Gastroesophageal sphincter (tissue), 4 donors: ENCODE data around the gene CHCT1. TPM values are rescaled to one million over a fixed set of nuclear protein-coding genes. Genes with fewer than 3 reads are reported as not detected.

Source experiments
- ATAC-seq: fragments of 150-250 bp; one replicate; pipeline ENCODE4 v1.9.1; 2016; ENCODE audit warnings: mild to moderate bottlenecking, moderate library complexity
- H3K27ac ChIP-seq, 4 donors: fragments of 200-600 bp; sonication (generic) in 3 of 4; 1 replicate in 3 of 4; 2 replicates in 1 of 4; pipeline ENCODE4 v1.5.1; 2016 to 2019
- H3K27me3 ChIP-seq: fragments of 200-600 bp; sonication (generic); one replicate; pipeline ENCODE4 v1.5.1; 2019
- H3K36me3 ChIP-seq, 2 donors: fragments of 200-600 bp; sonication (generic); one replicate each; pipeline ENCODE4 v1.5.1; 2019; ENCODE audit warnings: control low read depth in 1 of 2
- H3K4me1 ChIP-seq, 3 donors: fragments of 200-600 bp; sonication (generic); 1 replicate in 2 of 3; 2 replicates in 1 of 3; pipeline ENCODE4 v1.5.1; 2016 to 2019; ENCODE audit warnings: control low read depth in 2 of 3
- H3K4me3 ChIP-seq, 2 donors: fragments of 200-600 bp; sonication (generic); one replicate each; pipeline ENCODE4 v1.5.1; 2019; ENCODE audit warnings: mild to moderate bottlenecking in 1 of 2, moderate library complexity in 1 of 2
- H3K9me3 ChIP-seq, 3 donors: fragments of 200-600 bp; sonication (generic); one replicate each; pipeline ENCODE4 v1.5.1; 2017 to 2019; ENCODE audit warnings: control low read depth in 2 of 3
- CTCF ChIP-seq, 4 experiments: fragments of 200-600 bp in 2 of 4; fragments of 450-650 bp in 2 of 4; sonication (generic) in 1 of 4; IDR thresholded peaks; one replicate each; pipeline ENCODE4 v1.5.1; 2017 to 2019; ENCODE audit warnings: antibody characterized with exemption in 4 of 4, mild to moderate bottlenecking in 2 of 4, moderate library complexity in 2 of 4
- EP300 ChIP-seq: sonication (generic); formaldehyde crosslinking; IDR thresholded peaks from one replicate; pipeline ENCODE4 v1.6.1; 2017; ENCODE audit warnings: antibody characterized with exemption, mild to moderate bottlenecking
- POLR2A ChIP-seq, 2 donors: fragments of 450-650 bp; IDR thresholded peaks; one replicate each; pipeline ENCODE4 v1.6.1; 2017; ENCODE audit warnings: antibody characterized with exemption in 2 of 2, mild to moderate bottlenecking in 2 of 2, moderate library complexity in 1 of 2
- POLR2AphosphoS5 ChIP-seq: sonication (generic); formaldehyde crosslinking; IDR thresholded peaks from one replicate; pipeline ENCODE4 v1.6.1; 2017; ENCODE audit warnings: antibody characterized with exemption
- WGBS, 2 donors: methylation state at CpG; one replicate each; pipeline ENCODE4 v1.1.5; 2018; ENCODE audit warnings: low coverage in 1 of 2; 5-methylcytosine and 5-hydroxymethylcytosine counted together
- total RNA-seq, 4 donors: library from RNA; depleted of rRNA; stranded (reverse); fragments of >200 nt; gene quantifications; one replicate each; pipeline ENCODE4 v1.1.0, GENCODE V29; 2016

CHCT1 gene
- total RNA-seq, 4 donors from 2014 or later: not detected

GRCh38 chr17:60395508-60396065 is 26.7 kb upstream of the CHCT1 start:
- Histone ChIP-seq H3K4me1 (peaks cover 0 to 14% (median 7%) of the 10 kb centered on the region in 3 donors), H3K9me3 (no peaks in the 10 kb centered on the region), H3K36me3 (no peaks in the 10 kb centered on the region), H3K27ac (no peak overlapping the region), H3K4me3 (no peak overlapping the region), H3K27me3 (no peaks in the 10 kb centered on the region)
- WGBS, 2 donors: 86 to 91% methylated on average over 4 of the region's 4 CpGs
- no peak for ATAC-seq
- no peak for TF ChIP-seq CTCF (IDR thresholded peaks at IDR 0.05)
- no peak for TF ChIP-seq POLR2A (IDR thresholded peaks at IDR 0.05)
- no peak for TF ChIP-seq POLR2AphosphoS5
- TF ChIP-seq EP300: no peak

GRCh38 chr17:60396412-60396811 is 25.9 kb upstream of the CHCT1 start:
- WGBS, 2 donors: 58 to 76% methylated on average over 3 of the region's 3 CpGs
- H3K4me1 ChIP-seq: peaks cover 0 to 7% (median 6%) of the 10 kb centered on the region in 3 donors
- H3K27me3 ChIP-seq: no peaks in the 10 kb centered on the region
- no peak for TF ChIP-seq POLR2AphosphoS5
- TF ChIP-seq CTCF (IDR thresholded peaks at IDR 0.05): no peak
- TF ChIP-seq POLR2A (IDR thresholded peaks at IDR 0.05): no peak
- H3K9me3 ChIP-seq: no peaks in the 10 kb centered on the region
- no peak for ATAC-seq
- H3K36me3 ChIP-seq: no peaks in the 10 kb centered on the region
- H3K27ac ChIP-seq: no peak overlapping the region
- no peak overlapping the region for H3K4me3 ChIP-seq

GRCh38 chr17:60398227-60398959 is 23.9 kb upstream of the CHCT1 start:
- TF ChIP-seq EP300 (no peak), POLR2A (IDR thresholded peaks at IDR 0.05) (no peak), CTCF (IDR thresholded peaks at IDR 0.05) (no peak), POLR2AphosphoS5 (no peak)
- Histone ChIP-seq H3K27me3 (no peaks in the 10 kb centered on the region), H3K4me3 (no peak overlapping the region), H3K4me1 (peaks cover 0 to 2% (median 0%) of the 10 kb centered on the region in 3 donors), H3K36me3 (no peaks in the 10 kb centered on the region), H3K9me3 (no peaks in the 10 kb centered on the region), H3K27ac (no peak overlapping the region)
- no peak for ATAC-seq
- 49 to 59% methylated on average over 2 to 3 of the region's 3 CpGs for WGBS, 2 donors

- H3K4me1 ChIP-seq: no peaks in the 10 kb centered on the region
- no peaks in the 10 kb centered on the region for H3K27me3 ChIP-seq
- ATAC-seq: no peak
- no peak overlapping the region for H3K4me3 ChIP-seq
- TF ChIP-seq POLR2AphosphoS5 (no peak), CTCF (IDR thresholded peaks at IDR 0.05) (no peak), EP300 (no peak), POLR2A (IDR thresholded peaks at IDR 0.05) (no peak)
- no peaks in the 10 kb centered on the region for H3K9me3 ChIP-seq
- no peak overlapping the region for H3K27ac ChIP-seq
- no peaks in the 10 kb centered on the region for H3K36me3 ChIP-seq
Observed at GRCh38 chr17:60401819-60402218, 20.5 kb upstream of the CHCT1 start.

DNA sequence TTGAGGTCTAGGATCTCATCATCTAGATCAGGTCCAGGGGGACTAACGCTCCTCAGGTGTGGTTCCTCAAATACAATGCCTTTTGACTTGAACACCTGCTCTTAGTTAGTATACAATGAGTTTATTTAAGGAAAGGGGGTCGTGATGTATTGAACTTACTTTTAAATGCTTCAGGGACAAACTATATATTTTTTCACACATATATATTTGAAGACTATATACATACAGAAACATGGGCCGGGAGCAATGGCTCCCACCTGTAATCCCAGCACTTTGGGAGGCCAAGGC is 18.8 kb upstream of the CHCT1 start:
- TF ChIP-seq POLR2A (IDR thresholded peaks at IDR 0.05): no peak
- no peak for TF ChIP-seq EP300
- Histone ChIP-seq H3K27ac (no peak overlapping the region), H3K4me1 (no peaks in the 10 kb centered on the region), H3K27me3 (no peaks in the 10 kb centered on the region), H3K36me3 (no peaks in the 10 kb centered on the region), H3K9me3 (no peaks in the 10 kb centered on the region), H3K4me3 (no peak overlapping the region)
- ATAC-seq: no peak
- WGBS, 2 donors: 83 to 86% methylated on average over 1 to 3 of the region's 3 CpGs
